Panc1 (cell line): Measurements from ENCODE around the gene POU3F1. TPM values are rescaled to one million over a fixed set of nuclear protein-coding genes. Genes with fewer than 3 reads are reported as not detected.

Experiments
- microRNA-seq: library from miRNA; unstranded; fragments of <30 nt; microRNA quantifications from one replicate; pipeline ENCODE4 v1.1.0, GENCODE V29; 2020; ENCODE audit not compliant: unreplicated experiment
- total RNA-seq: library from RNA; stranded (reverse); gene quantifications from one replicate; pipeline ENCODE4 v1.2.1, GENCODE V29; 2021; ENCODE audit not compliant: unreplicated experiment

POU3F1 gene
- total RNA-seq, 1 experiment from 2014 or later: 0.08 TPM

Small RNAs within 50 kb of the gene (microRNA-seq; reads per million reads assigned to microRNA genes)
- 1.3 reads per million for gene MIR3659

Other genes starting within 250 kb of the POU3F1 start
- gene C1orf122, start 239.0 kb downstream of the POU3F1 start, total RNA-seq: 77.2 TPM
- 24.0 TPM for gene YRDC, start 238.6 kb downstream of the POU3F1 start, total RNA-seq
- gene MTF1, start 187.2 kb downstream of the POU3F1 start, total RNA-seq: 26.2 TPM
- 17.7 TPM for gene INPP5B, start 99.7 kb downstream of the POU3F1 start, total RNA-seq
- 85.8 TPM for gene SF3A3, start 56.8 kb downstream of the POU3F1 start, total RNA-seq
- 23.4 TPM for gene FHL3, start 41.3 kb downstream of the POU3F1 start, total RNA-seq
- 53.8 TPM for gene UTP11, start 34.1 kb downstream of the POU3F1 start, total RNA-seq